Epithelial cell of esophagus (primary cell): ENCODE measurements around the gene SENP1.
"Not testable (repeated sequence)": the region's sequence is repeated elsewhere in the genome, so short reads cannot be mapped to it uniquely, and the experiment has no call there.

Experiments used
- DNase-seq: peaks from one replicate; pipeline ENCODE4 v3.0.0; 2010; ENCODE audit warnings: low read depth
- H3K4me3 ChIP-seq: 2 replicates; pipeline ENCODE4 v1.5.1; 2011; ENCODE audit warnings: mild to moderate bottlenecking, low read length, control low read depth
- TF ChIP-seq, protein P1 (sequence below): IDR thresholded peaks from 2 replicates; pipeline ENCODE4 v1.5.1; 2011; ENCODE audit warnings: low read depth, mild to moderate bottlenecking, low read length, control low read depth, inconsistent platforms; ENCODE audit not compliant: insufficient read depth; ENCODE audit errors: missing control alignments

Gene SENP1

DNA sequence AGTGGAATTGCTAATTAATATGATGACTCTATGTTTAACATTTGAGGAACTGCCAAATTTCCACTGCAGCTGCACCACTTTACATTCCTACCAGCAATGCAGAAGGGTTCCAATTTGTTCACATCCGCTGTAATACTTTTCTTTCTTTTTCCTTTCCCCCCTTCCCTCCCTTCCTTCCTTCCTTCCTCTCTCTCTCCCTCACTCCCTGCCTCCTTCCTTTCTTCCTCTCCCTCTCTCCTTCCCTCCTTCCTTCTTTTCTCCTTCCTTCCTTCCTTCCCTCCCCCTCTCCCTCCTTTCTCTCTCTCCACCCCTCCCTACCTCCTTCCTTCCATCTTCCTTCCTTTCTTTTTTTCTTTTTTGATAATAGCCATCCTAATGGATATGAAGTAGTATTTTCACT is 10.1 kb upstream of the SENP1 start:
- no peak for DNase-seq
- TF ChIP-seq, protein P1, sequence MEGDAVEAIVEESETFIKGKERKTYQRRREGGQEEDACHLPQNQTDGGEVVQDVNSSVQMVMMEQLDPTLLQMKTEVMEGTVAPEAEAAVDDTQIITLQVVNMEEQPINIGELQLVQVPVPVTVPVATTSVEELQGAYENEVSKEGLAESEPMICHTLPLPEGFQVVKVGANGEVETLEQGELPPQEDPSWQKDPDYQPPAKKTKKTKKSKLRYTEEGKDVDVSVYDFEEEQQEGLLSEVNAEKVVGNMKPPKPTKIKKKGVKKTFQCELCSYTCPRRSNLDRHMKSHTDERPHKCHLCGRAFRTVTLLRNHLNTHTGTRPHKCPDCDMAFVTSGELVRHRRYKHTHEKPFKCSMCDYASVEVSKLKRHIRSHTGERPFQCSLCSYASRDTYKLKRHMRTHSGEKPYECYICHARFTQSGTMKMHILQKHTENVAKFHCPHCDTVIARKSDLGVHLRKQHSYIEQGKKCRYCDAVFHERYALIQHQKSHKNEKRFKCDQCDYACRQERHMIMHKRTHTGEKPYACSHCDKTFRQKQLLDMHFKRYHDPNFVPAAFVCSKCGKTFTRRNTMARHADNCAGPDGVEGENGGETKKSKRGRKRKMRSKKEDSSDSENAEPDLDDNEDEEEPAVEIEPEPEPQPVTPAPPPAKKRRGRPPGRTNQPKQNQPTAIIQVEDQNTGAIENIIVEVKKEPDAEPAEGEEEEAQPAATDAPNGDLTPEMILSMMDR = no peak
- H3K4me3 ChIP-seq = no peak overlapping the region

DNA sequence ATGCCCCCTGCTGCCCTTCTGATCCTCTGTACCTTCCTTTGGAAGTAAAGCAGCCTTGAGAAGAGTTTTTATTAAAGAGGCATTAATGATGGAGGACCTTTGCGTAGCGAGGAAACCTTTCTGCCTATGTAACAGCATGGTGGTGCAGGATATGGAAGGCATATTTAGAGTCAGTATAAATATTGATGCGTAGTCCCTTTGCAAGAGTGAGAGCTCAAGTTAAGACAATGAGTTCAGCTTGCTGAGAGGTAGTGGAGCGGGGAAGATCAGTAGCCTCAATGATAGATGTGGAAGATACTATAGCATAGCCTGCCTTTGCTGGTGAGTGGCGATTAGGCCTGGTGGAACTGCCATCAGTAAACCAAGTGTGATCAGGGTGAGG is 5.4 kb upstream of the SENP1 start:
- not testable (repeated sequence) for DNase-seq, H3K4me3 ChIP-seq

DNA sequence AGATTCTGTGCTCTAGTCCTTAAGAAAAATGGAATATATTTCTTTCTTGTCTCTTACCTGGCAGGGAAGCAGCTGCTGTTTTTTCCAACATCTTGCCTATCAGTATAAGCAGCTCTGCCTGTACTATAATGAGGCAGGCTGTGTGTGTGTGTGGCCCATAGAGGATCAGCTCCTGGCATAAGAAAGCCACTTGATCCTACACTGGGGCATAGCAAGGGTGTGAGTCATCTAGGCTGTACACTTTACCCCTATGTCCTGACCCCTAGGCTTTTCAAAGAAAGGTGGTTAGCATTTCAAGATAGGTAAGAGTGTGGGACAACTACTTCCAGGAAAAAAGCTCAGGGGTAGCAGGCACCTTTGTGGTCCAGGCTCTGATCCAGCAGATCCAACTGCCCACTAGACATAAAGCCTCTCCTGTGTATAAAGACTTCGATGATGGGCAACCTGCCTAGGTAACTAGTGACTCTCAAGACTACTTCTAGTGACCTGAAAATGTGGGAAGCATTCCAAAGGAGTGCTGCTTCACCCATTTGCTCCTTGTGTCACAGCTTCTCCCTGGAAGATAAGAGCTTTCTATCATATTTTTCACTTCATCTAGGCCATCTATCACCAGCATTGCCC is 4.9 kb upstream of the SENP1 start:
- H3K4me3 ChIP-seq = no peak overlapping the region
- DNase-seq = peak; percentile 8
- TF ChIP-seq, protein P1 = no peak

DNA sequence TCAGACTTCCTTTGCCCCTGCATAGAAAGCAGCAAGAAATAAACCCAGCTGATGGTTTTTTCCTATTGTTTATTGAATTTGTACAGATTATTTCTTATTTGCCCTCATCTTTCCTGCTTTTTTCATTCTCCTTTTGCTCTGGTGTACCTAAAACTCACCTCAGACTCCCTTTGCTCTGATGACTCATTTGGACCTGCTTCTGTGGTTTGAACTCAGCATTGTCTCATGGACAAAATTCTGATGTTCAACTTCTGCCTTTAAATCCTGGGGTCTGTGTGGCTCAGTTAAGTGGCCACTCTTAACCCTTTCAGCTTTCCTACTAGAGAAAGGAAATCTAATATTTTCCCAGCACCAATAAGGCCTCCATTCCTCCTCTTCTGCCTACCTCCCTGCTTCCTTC is 3.5 kb upstream of the SENP1 start:
- peak; percentile 9 for DNase-seq
- TF ChIP-seq, protein P1 = no peak
- no peak overlapping the region for H3K4me3 ChIP-seq

DNA sequence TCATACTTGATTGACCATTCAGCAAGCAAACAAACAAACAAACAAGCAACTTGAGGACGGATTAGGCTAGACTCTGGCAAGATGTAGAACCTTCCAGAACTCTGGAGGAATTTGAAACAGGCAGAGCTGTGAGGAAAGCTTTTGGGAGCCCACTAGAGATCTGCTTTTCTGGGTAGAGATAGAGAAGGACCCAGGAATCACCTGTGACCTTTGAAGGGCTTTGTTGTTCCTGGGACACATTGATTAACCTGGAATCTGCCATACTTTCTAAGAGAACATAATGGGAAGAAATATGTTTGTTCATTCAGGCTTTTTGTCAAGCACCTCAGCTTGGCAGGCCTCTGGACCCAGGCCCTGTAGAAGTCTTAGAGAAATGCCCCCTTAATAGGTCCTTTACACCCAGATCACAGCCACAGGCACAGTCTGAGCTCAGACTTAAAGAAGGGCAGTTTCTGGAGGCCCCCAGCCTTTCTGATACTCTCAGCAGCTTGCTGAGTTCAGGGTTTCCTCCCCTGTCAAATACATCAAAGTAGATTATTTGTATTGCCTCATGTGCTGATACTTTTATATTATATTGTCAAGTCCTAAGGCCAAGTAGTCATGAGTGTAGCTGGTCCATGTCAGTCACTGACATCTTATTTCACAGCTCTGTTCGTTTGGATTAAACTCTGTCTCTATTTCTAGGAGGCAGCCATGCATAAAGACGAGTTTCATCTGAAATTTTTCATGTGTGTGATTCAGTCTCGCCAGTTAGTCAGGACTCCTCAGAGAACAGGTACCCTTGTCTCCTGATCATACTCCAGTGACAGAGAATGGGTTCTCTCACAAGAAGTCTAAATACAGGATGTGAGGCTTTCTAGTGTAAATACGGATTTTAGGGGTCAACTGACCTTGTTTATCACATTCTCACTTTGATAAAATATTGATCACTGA is 1.1 kb upstream of the SENP1 start:
- DNase-seq = no peak
- TF ChIP-seq, protein P1 = no peak
- peak overlapping the region; percentile 79 for H3K4me3 ChIP-seq

DNA sequence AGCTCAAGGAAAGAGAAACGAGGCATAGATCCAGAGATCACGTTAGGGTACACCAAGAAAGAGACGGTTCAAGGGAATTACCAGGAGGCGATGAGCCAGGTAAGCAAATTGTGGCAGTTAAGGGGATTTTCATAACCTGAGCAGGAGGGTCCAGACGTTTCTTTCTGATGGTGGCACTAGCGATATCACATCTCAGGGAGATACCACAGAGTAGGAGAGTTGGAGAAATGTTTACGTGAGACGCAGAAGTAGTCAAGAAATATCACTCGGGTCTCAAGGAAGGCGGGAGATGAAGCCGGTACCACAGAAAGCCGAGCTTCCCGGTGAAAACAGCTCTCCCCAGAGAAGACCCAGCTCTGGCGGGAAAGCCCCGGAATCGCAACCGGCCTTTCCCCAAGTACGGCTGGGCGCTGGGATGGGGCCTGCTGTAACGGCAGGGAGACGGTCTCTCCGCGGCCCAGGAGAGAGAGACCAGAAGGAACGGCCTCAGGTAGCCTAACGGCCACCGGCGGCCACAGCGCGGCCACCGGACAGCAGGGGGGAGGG is 485 bp downstream of the SENP1 start:
- TF ChIP-seq, protein P1 = no peak
- DNase-seq = peak; percentile 40
- H3K4me3 ChIP-seq = peak overlapping the region; percentile 79

DNA sequence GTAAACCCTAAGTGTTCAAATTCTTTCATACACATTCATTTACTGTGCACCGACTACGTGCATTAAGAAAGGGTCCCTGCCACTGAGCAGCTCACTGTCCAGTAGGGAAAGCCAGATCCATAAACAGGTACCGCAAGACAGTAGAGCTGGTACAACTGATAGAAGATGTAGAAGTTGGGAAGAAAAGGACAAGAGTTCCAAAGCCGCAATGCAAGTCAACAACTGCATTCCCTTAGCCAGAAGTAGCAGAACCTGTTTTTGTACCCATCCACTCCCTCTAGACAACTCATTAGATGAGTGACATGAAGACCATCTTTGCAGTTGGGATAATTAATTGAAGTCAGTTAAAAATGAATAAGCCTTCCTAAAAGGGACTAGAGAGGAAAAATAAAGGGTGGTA is 1.3 kb downstream of the SENP1 start:
- TF ChIP-seq, protein P1 = no peak
- H3K4me3 ChIP-seq = peak overlapping the region; percentile 79
- DNase-seq = peak; percentile 68
